C4-2B (cell line): ENCODE results near the gene SLC9A9.

ENCODE experiments used
- ZFX ChIP-seq: fragments of 450-650 bp; IDR thresholded peaks from 2 replicates; pipeline ENCODE4 v1.6.1; 2017
- TF ChIP-seq, protein P1 (sequence below): fragments of 450-650 bp; conservative IDR thresholded peaks from 2 replicates; pipeline ENCODE4 v1.5.1; 2017; ENCODE audit warnings: mild to moderate bottlenecking

DNA sequence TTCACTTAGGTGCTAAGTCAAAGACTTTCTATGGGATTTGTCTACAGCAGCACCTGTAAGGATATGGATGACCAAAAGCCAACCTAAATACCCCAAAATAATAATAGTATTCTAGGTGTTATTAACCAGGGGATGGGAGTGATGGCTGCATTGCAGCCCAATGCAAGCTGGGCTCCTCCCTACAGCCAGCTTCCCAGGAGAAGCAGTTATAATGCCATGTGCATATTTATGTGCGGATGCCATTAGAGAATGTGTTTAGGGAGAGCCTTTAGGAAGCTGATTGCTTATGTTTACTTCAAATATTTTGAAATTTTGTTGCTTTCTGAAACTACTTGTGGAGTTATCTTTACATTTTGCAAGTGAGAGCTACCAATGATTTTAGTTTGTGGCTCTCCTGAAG is 491.4 kb downstream of the SLC9A9 start:
- TF ChIP-seq, protein P1, sequence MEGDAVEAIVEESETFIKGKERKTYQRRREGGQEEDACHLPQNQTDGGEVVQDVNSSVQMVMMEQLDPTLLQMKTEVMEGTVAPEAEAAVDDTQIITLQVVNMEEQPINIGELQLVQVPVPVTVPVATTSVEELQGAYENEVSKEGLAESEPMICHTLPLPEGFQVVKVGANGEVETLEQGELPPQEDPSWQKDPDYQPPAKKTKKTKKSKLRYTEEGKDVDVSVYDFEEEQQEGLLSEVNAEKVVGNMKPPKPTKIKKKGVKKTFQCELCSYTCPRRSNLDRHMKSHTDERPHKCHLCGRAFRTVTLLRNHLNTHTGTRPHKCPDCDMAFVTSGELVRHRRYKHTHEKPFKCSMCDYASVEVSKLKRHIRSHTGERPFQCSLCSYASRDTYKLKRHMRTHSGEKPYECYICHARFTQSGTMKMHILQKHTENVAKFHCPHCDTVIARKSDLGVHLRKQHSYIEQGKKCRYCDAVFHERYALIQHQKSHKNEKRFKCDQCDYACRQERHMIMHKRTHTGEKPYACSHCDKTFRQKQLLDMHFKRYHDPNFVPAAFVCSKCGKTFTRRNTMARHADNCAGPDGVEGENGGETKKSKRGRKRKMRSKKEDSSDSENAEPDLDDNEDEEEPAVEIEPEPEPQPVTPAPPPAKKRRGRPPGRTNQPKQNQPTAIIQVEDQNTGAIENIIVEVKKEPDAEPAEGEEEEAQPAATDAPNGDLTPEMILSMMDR: no peak
- no peak for TF ChIP-seq ZFX
